ENCODE data around the gene DAPK2.
A peak's percentile ranks its signal among the peaks of the same experiment; 100 is the strongest.

Gene DAPK2

GRCh38 chr15:63893866-63894661 lies 152.2 kb downstream of the DAPK2 start:
- Mint-ChIP-seq H3K9me3 (ENCODE audit: low read depth) (no peaks in the 10 kb centered on the region), H3K4me3 (no peak overlapping the region), H3K36me3 (no peaks in the 10 kb centered on the region), H3K27ac (no peak overlapping the region), H3K27me3 (no peaks in the 10 kb centered on the region), H3K4me1 (ENCODE audit: low read depth) (peaks cover 79% of the 10 kb centered on the region)

GRCh38 chr15:63892794-63893441 lies 153.4 kb downstream of the DAPK2 start:
- peak overlapping the region; percentile 42 for H3K4me3 Mint-ChIP-seq
- H3K27me3 Mint-ChIP-seq: no peaks in the 10 kb centered on the region
- H3K9me3 Mint-ChIP-seq (ENCODE audit: low read depth): no peaks in the 10 kb centered on the region
- no peaks in the 10 kb centered on the region for H3K36me3 Mint-ChIP-seq
- H3K27ac Mint-ChIP-seq: peak overlapping the region; percentile 62
- peaks cover 80% of the 10 kb centered on the region for H3K4me1 Mint-ChIP-seq (ENCODE audit: low read depth)

GRCh38 chr15:63891768-63892133 lies 154.5 kb downstream of the DAPK2 start:
- peak overlapping the region; percentile 13 for H3K27ac Mint-ChIP-seq
- H3K4me1 Mint-ChIP-seq (ENCODE audit: low read depth): peaks cover 70% of the 10 kb centered on the region
- H3K4me3 Mint-ChIP-seq: no peak overlapping the region
- H3K36me3 Mint-ChIP-seq: no peaks in the 10 kb centered on the region
- H3K9me3 Mint-ChIP-seq (ENCODE audit: low read depth): no peaks in the 10 kb centered on the region
- no peaks in the 10 kb centered on the region for H3K27me3 Mint-ChIP-seq

GRCh38 chr15:63891079-63891767 lies 155.1 kb downstream of the DAPK2 start:
- Mint-ChIP-seq H3K27me3 (no peaks in the 10 kb centered on the region), H3K36me3 (no peaks in the 10 kb centered on the region), H3K27ac (no peak overlapping the region), H3K4me3 (no peak overlapping the region), H3K9me3 (ENCODE audit: low read depth) (no peaks in the 10 kb centered on the region), H3K4me1 (ENCODE audit: low read depth) (peaks cover 65% of the 10 kb centered on the region)

GRCh38 chr15:63890617-63891016 lies 155.7 kb downstream of the DAPK2 start:
- no peaks in the 10 kb centered on the region for H3K27me3 Mint-ChIP-seq
- H3K4me1 Mint-ChIP-seq (ENCODE audit: low read depth): peaks cover 59% of the 10 kb centered on the region
- H3K4me3 Mint-ChIP-seq: no peak overlapping the region
- no peaks in the 10 kb centered on the region for H3K36me3 Mint-ChIP-seq
- no peaks in the 10 kb centered on the region for H3K9me3 Mint-ChIP-seq (ENCODE audit: low read depth)
- no peak overlapping the region for H3K27ac Mint-ChIP-seq

GRCh38 chr15:63889831-63890230 lies 156.5 kb downstream of the DAPK2 start:
- Mint-ChIP-seq H3K27ac (no peak overlapping the region), H3K4me1 (ENCODE audit: low read depth) (peaks cover 52% of the 10 kb centered on the region), H3K36me3 (no peaks in the 10 kb centered on the region)

GRCh38 chr15:63888823-63889222 lies 157.5 kb downstream of the DAPK2 start:
- no peaks in the 10 kb centered on the region for H3K9me3 Mint-ChIP-seq (ENCODE audit: low read depth)
- no peak overlapping the region for H3K27ac Mint-ChIP-seq
- H3K27me3 Mint-ChIP-seq: no peaks in the 10 kb centered on the region
- peaks cover 47% of the 10 kb centered on the region for H3K4me1 Mint-ChIP-seq (ENCODE audit: low read depth)
- no peak overlapping the region for H3K4me3 Mint-ChIP-seq
- no peaks in the 10 kb centered on the region for H3K36me3 Mint-ChIP-seq

More at GRCh38 chr15:63889831-63890230, 156.5 kb downstream of the DAPK2 start:
- Mint-ChIP-seq H3K27me3 (no peaks in the 10 kb centered on the region), H3K4me3 (no peak overlapping the region), H3K9me3 (ENCODE audit: low read depth) (no peaks in the 10 kb centered on the region)

GRCh38 chr15:63888146-63888545 lies 158.1 kb downstream of the DAPK2 start:
- no peak overlapping the region for H3K27ac Mint-ChIP-seq
- no peaks in the 10 kb centered on the region for H3K27me3 Mint-ChIP-seq
- H3K4me3 Mint-ChIP-seq: no peak overlapping the region
- peaks cover 41% of the 10 kb centered on the region for H3K4me1 Mint-ChIP-seq (ENCODE audit: low read depth)
- no peaks in the 10 kb centered on the region for H3K36me3 Mint-ChIP-seq
- H3K9me3 Mint-ChIP-seq (ENCODE audit: low read depth): no peaks in the 10 kb centered on the region

GRCh38 chr15:63887630-63888029 lies 158.7 kb downstream of the DAPK2 start:
- no peaks in the 10 kb centered on the region for H3K36me3 Mint-ChIP-seq
- peaks cover 35% of the 10 kb centered on the region for H3K4me1 Mint-ChIP-seq (ENCODE audit: low read depth)
- no peaks in the 10 kb centered on the region for H3K9me3 Mint-ChIP-seq (ENCODE audit: low read depth)
- H3K4me3 Mint-ChIP-seq: no peak overlapping the region
- no peaks in the 10 kb centered on the region for H3K27me3 Mint-ChIP-seq
- no peak overlapping the region for H3K27ac Mint-ChIP-seq

GRCh38 chr15:63884953-63885352 lies 161.3 kb downstream of the DAPK2 start:
- Mint-ChIP-seq H3K36me3 (no peaks in the 10 kb centered on the region), H3K4me3 (no peak overlapping the region), H3K27ac (no peak overlapping the region), H3K27me3 (no peaks in the 10 kb centered on the region), H3K9me3 (ENCODE audit: low read depth) (no peaks in the 10 kb centered on the region), H3K4me1 (ENCODE audit: low read depth) (peaks cover 19% of the 10 kb centered on the region)

- Mint-ChIP-seq H3K4me3 (no peak overlapping the region), H3K36me3 (no peaks in the 10 kb centered on the region), H3K27ac (no peak overlapping the region), H3K9me3 (ENCODE audit: low read depth) (no peaks in the 10 kb centered on the region), H3K27me3 (no peaks in the 10 kb centered on the region), H3K4me1 (ENCODE audit: low read depth) (peaks cover 2% of the 10 kb centered on the region)
Measured at GRCh38 chr15:63881431-63881830, 164.9 kb downstream of the DAPK2 start.

- Mint-ChIP-seq H3K9me3 (ENCODE audit: low read depth) (no peaks in the 10 kb centered on the region), H3K27me3 (no peaks in the 10 kb centered on the region), H3K36me3 (no peaks in the 10 kb centered on the region), H3K4me3 (no peak overlapping the region), H3K27ac (no peak overlapping the region), H3K4me1 (ENCODE audit: low read depth) (peaks cover 2% of the 10 kb centered on the region)
Measured at GRCh38 chr15:63880744-63881143, 165.5 kb downstream of the DAPK2 start.

GRCh38 chr15:63879995-63880394 lies 166.3 kb downstream of the DAPK2 start:
- H3K27me3 Mint-ChIP-seq: no peaks in the 10 kb centered on the region

GRCh38 chr15:63879211-63879610 lies 167.1 kb downstream of the DAPK2 start:
- Mint-ChIP-seq H3K9me3 (ENCODE audit: low read depth) (no peaks in the 10 kb centered on the region), H3K27ac (no peak overlapping the region), H3K4me1 (ENCODE audit: low read depth) (peaks cover 2% of the 10 kb centered on the region), H3K27me3 (no peaks in the 10 kb centered on the region), H3K4me3 (no peak overlapping the region), H3K36me3 (no peaks in the 10 kb centered on the region)

More at GRCh38 chr15:63879995-63880394, 166.3 kb downstream of the DAPK2 start:
- no peaks in the 10 kb centered on the region for H3K36me3 Mint-ChIP-seq
- H3K4me1 Mint-ChIP-seq (ENCODE audit: low read depth): peaks cover 2% of the 10 kb centered on the region
- H3K9me3 Mint-ChIP-seq (ENCODE audit: low read depth): no peaks in the 10 kb centered on the region
- H3K4me3 Mint-ChIP-seq: no peak overlapping the region
- no peak overlapping the region for H3K27ac Mint-ChIP-seq

- H3K27me3 Mint-ChIP-seq: no peaks in the 10 kb centered on the region
- peaks cover 2% of the 10 kb centered on the region for H3K36me3 Mint-ChIP-seq
- peaks cover 2% of the 10 kb centered on the region for H3K4me1 Mint-ChIP-seq (ENCODE audit: low read depth)
- H3K9me3 Mint-ChIP-seq (ENCODE audit: low read depth): no peaks in the 10 kb centered on the region
- no peak overlapping the region for H3K27ac Mint-ChIP-seq
- H3K4me3 Mint-ChIP-seq: no peak overlapping the region
Measured at GRCh38 chr15:63877713-63878271, 168.5 kb downstream of the DAPK2 start.

All from activated naive CD8-positive, alpha-beta T cell (primary cell).